WERI-Rb-1 (cell line): Measurements from ENCODE around the gene PITPNC1.
A peak's percentile ranks its signal among the peaks of the same experiment; 100 is the strongest.

Experiments
- DNase-seq: peaks from one replicate; pipeline ENCODE4 v3.0.0-alpha.2; 2020
- H3K27ac ChIP-seq: fragments of 250-450 bp; sonication (Bioruptor Pico); 2 replicates; pipeline ENCODE4 v1.5.1; 2020; ENCODE audit warnings: mild to moderate bottlenecking, moderate library complexity
- H3K27me3 ChIP-seq: fragments of 250-450 bp; sonication (Bioruptor Pico); 2 replicates; pipeline ENCODE4 v1.5.1; 2021; ENCODE audit warnings: mild to moderate bottlenecking, low read depth, moderate library complexity; ENCODE audit not compliant: insufficient read depth, severe bottlenecking
- H3K36me3 ChIP-seq: fragments of 250-450 bp; sonication (Bioruptor Pico); 2 replicates; pipeline ENCODE4 v1.5.1; 2020; ENCODE audit warnings: mild to moderate bottlenecking, moderate library complexity
- H3K4me3 ChIP-seq: 2 replicates; pipeline ENCODE4 v1.5.1; 2011; ENCODE audit warnings: low read depth, mild to moderate bottlenecking, control low read depth, low read length
- H3K9me3 ChIP-seq: fragments of 250-450 bp; sonication (Bioruptor Pico); 2 replicates; pipeline ENCODE4 v1.5.1; 2021; ENCODE audit warnings: mild to moderate bottlenecking, moderate library complexity; ENCODE audit not compliant: severe bottlenecking
- TF ChIP-seq, protein P1 (sequence below): IDR thresholded peaks from 2 replicates; pipeline ENCODE4 v1.5.1; 2011; ENCODE audit warnings: low read depth, mild to moderate bottlenecking, control low read depth, inconsistent platforms, low read length

The PITPNC1 gene

DNA sequence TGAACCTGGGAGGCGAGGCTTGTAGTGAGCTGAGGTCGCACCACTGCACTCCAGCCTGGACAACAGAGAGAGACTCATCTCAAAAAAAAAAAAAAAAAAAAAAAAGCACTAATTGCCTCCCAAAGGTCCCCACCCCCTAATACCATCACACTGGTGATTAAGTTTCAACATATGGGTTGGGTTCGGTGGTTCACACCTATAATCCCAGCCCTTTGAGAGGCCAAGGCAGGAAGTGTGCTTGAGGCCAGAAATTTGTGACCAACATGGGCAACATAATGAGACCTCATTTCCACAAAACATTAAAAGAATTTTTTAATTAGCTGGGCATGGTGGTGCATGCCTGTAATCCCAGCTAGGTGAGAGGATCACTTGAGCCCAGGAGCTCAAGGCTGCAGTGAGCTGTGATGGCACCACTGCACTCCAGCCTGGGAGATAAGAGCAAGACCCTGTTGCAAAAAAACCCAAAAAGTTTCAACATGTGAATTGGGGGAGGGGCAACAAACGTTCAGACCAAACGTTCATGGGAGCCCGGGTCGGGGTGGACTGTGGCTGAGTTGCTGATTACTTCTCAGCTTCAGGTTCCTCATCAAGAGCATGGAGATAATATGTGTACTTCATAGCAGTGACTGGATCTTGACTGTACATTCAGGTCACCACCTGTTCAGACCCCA, 278.5 kb downstream of the PITPNC1 start:
- peak; percentile 42 for DNase-seq
- H3K36me3 ChIP-seq = no peaks in the 10 kb centered on the region
- peak overlapping the region; percentile 70 for H3K27ac ChIP-seq
- TF ChIP-seq, protein P1, sequence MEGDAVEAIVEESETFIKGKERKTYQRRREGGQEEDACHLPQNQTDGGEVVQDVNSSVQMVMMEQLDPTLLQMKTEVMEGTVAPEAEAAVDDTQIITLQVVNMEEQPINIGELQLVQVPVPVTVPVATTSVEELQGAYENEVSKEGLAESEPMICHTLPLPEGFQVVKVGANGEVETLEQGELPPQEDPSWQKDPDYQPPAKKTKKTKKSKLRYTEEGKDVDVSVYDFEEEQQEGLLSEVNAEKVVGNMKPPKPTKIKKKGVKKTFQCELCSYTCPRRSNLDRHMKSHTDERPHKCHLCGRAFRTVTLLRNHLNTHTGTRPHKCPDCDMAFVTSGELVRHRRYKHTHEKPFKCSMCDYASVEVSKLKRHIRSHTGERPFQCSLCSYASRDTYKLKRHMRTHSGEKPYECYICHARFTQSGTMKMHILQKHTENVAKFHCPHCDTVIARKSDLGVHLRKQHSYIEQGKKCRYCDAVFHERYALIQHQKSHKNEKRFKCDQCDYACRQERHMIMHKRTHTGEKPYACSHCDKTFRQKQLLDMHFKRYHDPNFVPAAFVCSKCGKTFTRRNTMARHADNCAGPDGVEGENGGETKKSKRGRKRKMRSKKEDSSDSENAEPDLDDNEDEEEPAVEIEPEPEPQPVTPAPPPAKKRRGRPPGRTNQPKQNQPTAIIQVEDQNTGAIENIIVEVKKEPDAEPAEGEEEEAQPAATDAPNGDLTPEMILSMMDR = no peak
- peak overlapping the region; percentile 14 for H3K4me3 ChIP-seq
- peaks cover 18% of the 10 kb centered on the region for H3K9me3 ChIP-seq
- H3K27me3 ChIP-seq = no peaks in the 10 kb centered on the region

DNA sequence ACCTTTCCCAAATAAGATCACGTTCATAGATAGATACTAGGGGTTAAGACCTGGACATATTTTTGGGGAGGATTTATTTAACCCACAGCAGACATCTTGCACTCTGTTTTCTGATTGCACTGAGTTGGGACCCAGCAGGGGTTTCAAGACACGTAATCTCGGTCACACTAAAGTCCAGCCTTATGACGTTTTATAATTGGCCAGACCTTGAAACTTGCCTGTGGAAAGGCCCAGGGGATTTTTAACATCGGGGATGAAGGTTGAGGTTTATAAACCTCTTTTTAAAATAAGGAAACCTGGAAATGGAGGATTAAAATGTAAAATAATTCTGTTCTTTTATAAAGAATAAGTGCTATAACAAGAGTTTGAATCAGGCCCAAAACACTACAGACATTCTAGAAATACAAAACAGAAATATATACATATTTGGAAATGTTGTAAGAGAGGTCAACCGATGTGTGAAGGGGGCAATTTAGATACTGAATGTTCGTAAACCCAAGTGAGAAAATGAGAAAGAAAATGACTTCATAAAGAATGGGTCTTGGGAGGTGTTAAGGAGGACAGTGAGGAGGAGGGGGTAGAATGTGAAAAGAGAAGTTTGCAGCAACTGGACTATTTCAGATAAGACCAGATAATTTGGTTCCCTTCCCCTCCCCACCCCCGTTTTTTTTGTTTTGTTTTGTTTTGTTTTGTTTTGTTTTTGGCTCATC, 279.6 kb downstream of the PITPNC1 start:
- peak overlapping the region; percentile 4; the same call in 1 of the 2 replicates for H3K4me3 ChIP-seq
- no peaks in the 10 kb centered on the region for H3K27me3 ChIP-seq
- H3K9me3 ChIP-seq = peaks cover 18% of the 10 kb centered on the region
- no peaks in the 10 kb centered on the region for H3K36me3 ChIP-seq
- peak overlapping the region; percentile 40 for H3K27ac ChIP-seq
- peak; percentile 77 for DNase-seq
- TF ChIP-seq, protein P1 = no peak

DNA sequence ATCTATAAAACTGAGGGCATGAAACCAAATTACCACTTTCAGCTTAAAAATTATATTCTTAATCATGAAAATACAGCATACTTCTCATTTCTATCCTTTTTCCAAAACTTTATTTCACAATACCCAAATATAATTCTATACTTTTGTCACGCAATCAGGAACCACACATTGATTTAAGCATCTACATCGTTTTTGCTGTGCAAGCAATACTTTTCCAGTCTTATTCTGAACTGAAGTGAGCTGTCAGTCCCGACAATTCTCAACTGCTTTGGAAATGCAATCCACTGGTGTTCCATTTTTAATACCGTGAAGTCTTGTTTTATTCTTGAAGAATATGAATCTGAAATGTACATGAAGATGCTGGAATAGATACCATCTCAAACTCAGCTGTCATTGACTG, 280.5 kb downstream of the PITPNC1 start:
- Histone ChIP-seq H3K36me3 (no peaks in the 10 kb centered on the region), H3K4me3 (no peak overlapping the region), H3K27me3 (no peaks in the 10 kb centered on the region), H3K27ac (no peak overlapping the region; the same call in 1 of the 2 replicates), H3K9me3 (peaks cover 18% of the 10 kb centered on the region)
- TF ChIP-seq, protein P1 = no peak
- no peak for DNase-seq

DNA sequence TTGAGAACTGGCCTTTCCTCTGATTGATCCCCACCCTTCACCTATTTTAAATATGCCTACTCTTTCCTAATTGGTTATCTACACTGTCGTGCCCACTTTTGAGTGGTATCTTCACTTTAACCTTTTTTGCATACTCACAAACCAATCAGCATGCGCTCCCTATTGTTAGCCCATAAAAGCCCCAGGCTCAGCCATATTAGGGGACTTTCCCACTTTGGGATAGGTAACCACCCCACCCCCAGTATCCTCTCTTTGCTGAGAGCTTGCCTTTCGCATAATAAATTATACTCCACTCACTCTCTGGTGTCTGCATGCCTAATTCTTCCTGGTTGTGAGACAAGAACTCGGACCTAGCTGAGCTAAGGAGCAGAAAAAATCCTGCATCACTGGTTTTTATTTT, 281.2 kb downstream of the PITPNC1 start:
- no peaks in the 10 kb centered on the region for H3K27me3 ChIP-seq
- H3K9me3 ChIP-seq = peaks cover 18% of the 10 kb centered on the region
- no peaks in the 10 kb centered on the region for H3K36me3 ChIP-seq
- H3K27ac ChIP-seq = no peak overlapping the region
- no peak overlapping the region for H3K4me3 ChIP-seq
- TF ChIP-seq, protein P1 = no peak
- no peak for DNase-seq

DNA sequence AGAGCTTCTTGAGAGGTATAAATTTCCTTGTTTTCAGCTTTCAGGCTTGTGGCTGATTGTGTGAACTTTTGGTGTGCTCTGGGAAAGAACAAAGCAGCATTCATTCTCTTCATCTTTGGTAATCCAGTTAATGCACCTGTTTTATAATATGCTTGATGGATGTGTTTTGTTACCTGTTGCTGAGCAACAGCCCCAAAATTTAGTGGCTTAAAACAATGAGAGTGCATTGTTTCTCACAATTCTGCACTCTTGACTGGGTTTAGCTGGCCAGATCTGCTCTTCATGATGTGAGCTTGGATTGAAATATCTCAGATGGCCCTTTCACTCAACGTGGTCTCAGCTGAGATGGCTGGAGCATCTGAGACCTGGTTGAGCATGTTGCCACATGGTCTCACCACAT, 281.9 kb downstream of the PITPNC1 start:
- no peak overlapping the region for H3K27ac ChIP-seq

More for the DNA sequence above, 281.9 kb downstream of the PITPNC1 start:
- no peaks in the 10 kb centered on the region for H3K27me3 ChIP-seq
- H3K4me3 ChIP-seq = no peak overlapping the region
- DNase-seq = no peak
- H3K36me3 ChIP-seq = no peaks in the 10 kb centered on the region
- peaks cover 18% of the 10 kb centered on the region for H3K9me3 ChIP-seq
- TF ChIP-seq, protein P1 = no peak
